Upper lobe of left lung (tissue), 6 donors: Measurements from ENCODE around the gene SETD6. TPM values are rescaled to one million over a fixed set of nuclear protein-coding genes. Genes with fewer than 3 reads are reported as not detected.

Experiments used
- ATAC-seq, 2 donors: fragments of 200-7000 bp; cut with Tn5 transposase; one replicate each; pipeline ENCODE4 v1.9.1; 2022; ENCODE audit warnings: mild to moderate bottlenecking in 2 of 2, moderate library complexity in 2 of 2; ENCODE audit not compliant: low FRiP score in 2 of 2
- DNase-seq, 2 donors: peaks; one replicate each; pipeline ENCODE4 v3.0.0-alpha.2; 2019 to 2020
- H3K27ac ChIP-seq, 4 donors: fragments of 200-600 bp; sonication (generic); one replicate each; pipeline ENCODE4 v1.5.1; 2016 to 2019
- H3K27me3 ChIP-seq, 4 donors: fragments of 200-600 bp; sonication (generic); one replicate each; pipeline ENCODE4 v1.5.1; 2017 to 2019
- H3K36me3 ChIP-seq, 4 donors: fragments of 200-600 bp; sonication (generic); one replicate each; pipeline ENCODE4 v1.5.1; 2016 to 2019
- H3K4me1 ChIP-seq, 4 donors: fragments of 200-600 bp; sonication (generic); one replicate each; pipeline ENCODE4 v1.5.1; 2018 to 2019
- H3K4me3 ChIP-seq, 4 donors: fragments of 200-600 bp; sonication (generic); one replicate each; pipeline ENCODE4 v1.5.1; 2017 to 2019; ENCODE audit warnings: mild to moderate bottlenecking in 2 of 4, moderate library complexity in 1 of 4
- H3K9me3 ChIP-seq, 4 donors: fragments of 200-600 bp; sonication (generic); one replicate each; pipeline ENCODE4 v1.5.1; 2018 to 2019
- EP300 ChIP-seq, 4 donors: sonication (generic); formaldehyde crosslinking; IDR thresholded peaks; one replicate each; pipeline ENCODE4 v1.5.1; 2017; ENCODE audit warnings: antibody characterized with exemption in 4 of 4, control low read depth in 2 of 4
- POLR2A ChIP-seq, 4 donors: fragments of 450-650 bp; IDR thresholded peaks; one replicate each; pipeline ENCODE4 v1.5.1; 2016 to 2017; ENCODE audit warnings: antibody characterized with exemption in 4 of 4, mild to moderate bottlenecking in 2 of 4
- POLR2AphosphoS5 ChIP-seq, 2 donors: sonication (generic); formaldehyde crosslinking; IDR thresholded peaks; one replicate each; pipeline ENCODE4 v1.5.1; 2017; ENCODE audit warnings: antibody characterized with exemption in 2 of 2
- WGBS, 2 donors: methylation state at CpG; one replicate each; pipeline ENCODE4 v1.1.5; 2017 to 2018; 5-methylcytosine and 5-hydroxymethylcytosine counted together
- total RNA-seq, 6 donors: library from RNA; depleted of rRNA in 4 of 6; stranded (reverse); fragments of >200 nt in 4 of 6; gene quantifications; one replicate each; pipeline versions ENCODE4 v1.1.0 to v1.2.1, GENCODE V29; 2016 to 2021
- TF ChIP-seq, protein P1 (sequence below), 6 experiments: fragments of 450-650 bp in 4 of 6; fragments of 200-600 bp in 2 of 6; sonication (generic) in 2 of 6; IDR thresholded peaks; one replicate each; pipeline ENCODE4 v1.5.1; 2016 to 2019; ENCODE audit warnings: antibody characterized with exemption in 6 of 6
- donor health status: DM: no; HTN: no; CAD: no; lungs with moderate emphysema.
- donor health status: DM: no; HTN: yes; CAD: no; lungs with severe emphysema.

Gene SETD6
- total RNA-seq, 6 donors from 2014 or later = 17.3 to 78.6 (median 31.7) TPM

DNA sequence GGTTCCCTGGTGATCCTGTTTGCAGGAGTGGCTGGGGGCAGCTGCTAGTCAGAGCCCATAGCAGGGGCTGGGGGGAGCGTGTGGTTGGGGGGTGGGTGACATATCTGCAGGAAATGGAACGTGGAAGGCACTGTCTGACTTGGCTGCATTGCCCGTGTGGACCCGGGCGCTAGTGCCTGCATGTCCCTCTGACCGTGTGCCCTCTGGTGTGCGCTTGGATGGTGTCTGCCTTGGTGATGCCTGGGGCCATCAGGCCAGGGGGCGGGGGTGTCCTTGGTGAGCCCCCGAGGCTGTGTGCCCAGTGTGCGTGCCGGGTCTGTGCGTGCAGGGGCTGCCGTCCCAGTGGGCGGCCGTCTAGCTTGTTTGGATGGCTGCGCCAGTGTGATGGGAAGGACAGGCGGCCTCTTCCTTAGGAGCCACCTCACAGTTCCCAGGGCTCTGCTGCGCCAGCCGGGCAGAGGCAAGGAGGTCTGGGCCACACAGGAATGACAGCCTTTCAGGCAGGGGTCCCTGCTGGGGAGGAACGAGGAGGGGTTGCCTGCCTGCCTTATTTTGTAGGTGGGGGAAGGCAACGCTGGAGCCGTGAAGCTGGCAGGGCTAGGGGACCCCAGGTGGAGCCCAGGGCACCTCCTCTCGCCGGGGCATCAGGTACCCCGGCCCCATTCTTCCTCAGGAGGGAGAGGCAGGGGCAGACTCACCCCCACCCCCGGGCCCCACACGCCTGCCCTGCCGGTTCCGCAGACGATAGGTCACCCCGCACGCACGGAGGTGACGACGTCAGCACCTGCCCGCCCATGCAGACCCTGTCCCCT lies 14.7 kb upstream of the SETD6 start:
- peak in 1 of 2 donors; percentile 1 for ATAC-seq
- peaks cover 0 to 18% (median 11%) of the 10 kb centered on the region in 4 donors for H3K27me3 ChIP-seq
- WGBS, 2 donors = 39 to 41% methylated on average over 6 to 30 of the region's 36 CpGs

DNA sequence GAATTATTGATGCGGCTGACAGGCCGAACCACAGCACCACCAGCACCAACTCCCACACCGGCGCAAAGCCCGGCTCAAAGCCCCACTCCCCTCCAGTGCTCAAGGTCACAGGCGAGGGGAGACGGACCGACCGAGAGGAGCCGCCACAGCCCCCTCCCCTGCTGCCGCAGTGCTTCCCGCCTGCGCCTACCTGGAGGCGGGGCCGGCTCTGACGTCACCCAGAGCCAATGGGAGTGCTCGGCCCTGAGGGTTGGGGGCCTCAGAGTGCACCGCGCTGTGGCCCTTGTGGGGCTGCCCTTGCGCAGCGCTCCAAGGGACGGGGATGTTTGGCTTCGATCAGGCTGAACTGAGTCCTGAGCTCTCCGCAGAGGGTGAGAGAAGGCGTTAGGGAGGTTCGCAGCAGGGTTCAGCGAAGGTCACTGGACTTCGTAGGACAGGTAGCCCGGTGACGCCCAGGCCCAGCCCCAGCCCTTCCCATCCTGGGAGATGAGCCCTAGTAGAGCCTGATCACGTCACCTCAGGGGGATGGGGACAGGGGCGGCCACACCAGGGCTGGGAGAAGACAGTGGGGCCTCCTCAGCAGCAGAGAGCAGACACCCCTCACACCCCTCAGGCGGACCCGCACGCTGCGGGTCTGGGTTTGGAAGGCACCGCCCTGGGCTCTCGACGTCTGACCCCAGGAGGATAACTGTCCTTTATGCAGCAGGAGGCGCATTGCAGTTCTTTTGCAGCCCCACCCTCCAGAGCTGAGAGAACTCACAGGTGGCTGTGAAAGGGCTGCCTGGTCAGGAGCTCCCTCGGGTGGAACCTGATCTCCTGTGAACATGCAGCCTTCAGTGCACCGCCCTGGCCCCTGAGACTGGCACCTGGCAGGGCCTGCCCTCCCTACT lies 13.8 kb upstream of the SETD6 start:
- Histone ChIP-seq H3K9me3 (no peaks in the 10 kb centered on the region), H3K27ac (no peak overlapping the region), H3K4me3 (peak overlapping the region in 3 of 4 donors; percentile 20 to 42 (median 29)), H3K27me3 (peaks cover 0 to 18% (median 11%) of the 10 kb centered on the region in 4 donors), H3K4me1 (peaks cover 5 to 25% (median 14%) of the 10 kb centered on the region in 4 donors), H3K36me3 (peaks cover 0 to 13% (median 6%) of the 10 kb centered on the region in 4 donors)
- 38 to 39% methylated on average over 7 to 34 of the region's 42 CpGs for WGBS, 2 donors
- no peak for TF ChIP-seq POLR2A (IDR thresholded peaks at IDR 0.05)
- TF ChIP-seq EP300 (IDR thresholded peaks at IDR 0.05) = no peak
- TF ChIP-seq POLR2AphosphoS5 (IDR thresholded peaks at IDR 0.05) = no peak
- TF ChIP-seq, protein P1, sequence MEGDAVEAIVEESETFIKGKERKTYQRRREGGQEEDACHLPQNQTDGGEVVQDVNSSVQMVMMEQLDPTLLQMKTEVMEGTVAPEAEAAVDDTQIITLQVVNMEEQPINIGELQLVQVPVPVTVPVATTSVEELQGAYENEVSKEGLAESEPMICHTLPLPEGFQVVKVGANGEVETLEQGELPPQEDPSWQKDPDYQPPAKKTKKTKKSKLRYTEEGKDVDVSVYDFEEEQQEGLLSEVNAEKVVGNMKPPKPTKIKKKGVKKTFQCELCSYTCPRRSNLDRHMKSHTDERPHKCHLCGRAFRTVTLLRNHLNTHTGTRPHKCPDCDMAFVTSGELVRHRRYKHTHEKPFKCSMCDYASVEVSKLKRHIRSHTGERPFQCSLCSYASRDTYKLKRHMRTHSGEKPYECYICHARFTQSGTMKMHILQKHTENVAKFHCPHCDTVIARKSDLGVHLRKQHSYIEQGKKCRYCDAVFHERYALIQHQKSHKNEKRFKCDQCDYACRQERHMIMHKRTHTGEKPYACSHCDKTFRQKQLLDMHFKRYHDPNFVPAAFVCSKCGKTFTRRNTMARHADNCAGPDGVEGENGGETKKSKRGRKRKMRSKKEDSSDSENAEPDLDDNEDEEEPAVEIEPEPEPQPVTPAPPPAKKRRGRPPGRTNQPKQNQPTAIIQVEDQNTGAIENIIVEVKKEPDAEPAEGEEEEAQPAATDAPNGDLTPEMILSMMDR (IDR thresholded peaks at IDR 0.05) = no peak
- ATAC-seq (peak; percentile 5 to 16), DNase-seq (peak in 1 of 2 donors; percentile 82)

More for the DNA sequence above, 14.7 kb upstream of the SETD6 start:
- Histone ChIP-seq H3K4me1 (peaks cover 5 to 25% (median 14%) of the 10 kb centered on the region in 4 donors), H3K27ac (no peak overlapping the region), H3K4me3 (peak overlapping the region in 3 of 4 donors; percentile 20 to 42 (median 29)), H3K9me3 (no peaks in the 10 kb centered on the region), H3K36me3 (peaks cover 0 to 13% (median 5%) of the 10 kb centered on the region in 4 donors)
- no peak for TF ChIP-seq POLR2A (IDR thresholded peaks at IDR 0.05)
- TF ChIP-seq POLR2AphosphoS5 (IDR thresholded peaks at IDR 0.05) = no peak
- no peak for TF ChIP-seq EP300 (IDR thresholded peaks at IDR 0.05)
- TF ChIP-seq, protein P1 (IDR thresholded peaks at IDR 0.05) = no peak
- peak in 1 of 2 donors; percentile 65 for DNase-seq

DNA sequence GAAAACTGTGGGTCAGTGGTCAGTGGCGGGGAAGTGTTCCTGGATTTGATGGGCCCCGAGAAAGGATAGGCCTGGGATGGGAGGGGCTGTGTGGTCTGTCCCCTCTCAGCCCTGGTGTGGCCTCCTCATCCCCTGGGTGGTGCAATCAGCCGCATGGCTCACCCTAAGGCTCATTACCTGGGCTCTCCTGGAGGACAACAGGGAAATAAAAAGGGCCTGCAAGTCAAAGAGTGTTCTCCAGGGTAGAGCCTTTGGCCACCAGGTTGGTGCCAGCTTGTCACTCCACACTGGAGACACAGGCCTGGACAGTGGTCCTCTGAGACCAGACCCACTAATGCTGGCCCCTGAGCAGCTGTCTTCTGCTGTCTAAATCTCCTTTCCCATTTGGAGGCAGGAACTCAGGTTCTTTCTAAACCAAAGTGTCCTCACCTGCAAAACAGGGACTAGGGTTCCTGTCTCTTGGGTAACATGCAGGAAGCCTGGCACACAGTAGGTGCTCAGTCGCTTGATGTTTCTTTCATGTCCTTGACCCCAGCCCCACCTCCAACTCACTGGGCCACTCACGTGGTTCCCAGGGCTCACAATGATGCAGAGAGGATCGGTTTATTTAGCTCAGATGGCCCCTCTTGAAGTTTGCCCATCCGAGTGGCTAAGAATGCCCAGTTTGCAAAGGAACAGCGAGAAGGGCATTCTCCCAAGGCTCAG lies 12.9 kb upstream of the SETD6 start:
- no peak overlapping the region for H3K27ac ChIP-seq
- H3K4me1 ChIP-seq = peaks cover 5 to 25% (median 14%) of the 10 kb centered on the region in 4 donors
- peaks cover 0 to 18% (median 11%) of the 10 kb centered on the region in 4 donors for H3K27me3 ChIP-seq
- peaks cover 0 to 13% (median 8%) of the 10 kb centered on the region in 4 donors for H3K36me3 ChIP-seq
- no peaks in the 10 kb centered on the region for H3K9me3 ChIP-seq
- no peak for DNase-seq
- no peak for ATAC-seq
- 73 to 80% methylated on average over 6 to 8 of the region's 8 CpGs for WGBS, 2 donors
- TF ChIP-seq, protein P1 (IDR thresholded peaks at IDR 0.05) = no peak
- TF ChIP-seq POLR2AphosphoS5 (IDR thresholded peaks at IDR 0.05) = no peak
- no peak for TF ChIP-seq EP300 (IDR thresholded peaks at IDR 0.05)
- TF ChIP-seq POLR2A (IDR thresholded peaks at IDR 0.05) = no peak
- H3K4me3 ChIP-seq = no peak overlapping the region

DNA sequence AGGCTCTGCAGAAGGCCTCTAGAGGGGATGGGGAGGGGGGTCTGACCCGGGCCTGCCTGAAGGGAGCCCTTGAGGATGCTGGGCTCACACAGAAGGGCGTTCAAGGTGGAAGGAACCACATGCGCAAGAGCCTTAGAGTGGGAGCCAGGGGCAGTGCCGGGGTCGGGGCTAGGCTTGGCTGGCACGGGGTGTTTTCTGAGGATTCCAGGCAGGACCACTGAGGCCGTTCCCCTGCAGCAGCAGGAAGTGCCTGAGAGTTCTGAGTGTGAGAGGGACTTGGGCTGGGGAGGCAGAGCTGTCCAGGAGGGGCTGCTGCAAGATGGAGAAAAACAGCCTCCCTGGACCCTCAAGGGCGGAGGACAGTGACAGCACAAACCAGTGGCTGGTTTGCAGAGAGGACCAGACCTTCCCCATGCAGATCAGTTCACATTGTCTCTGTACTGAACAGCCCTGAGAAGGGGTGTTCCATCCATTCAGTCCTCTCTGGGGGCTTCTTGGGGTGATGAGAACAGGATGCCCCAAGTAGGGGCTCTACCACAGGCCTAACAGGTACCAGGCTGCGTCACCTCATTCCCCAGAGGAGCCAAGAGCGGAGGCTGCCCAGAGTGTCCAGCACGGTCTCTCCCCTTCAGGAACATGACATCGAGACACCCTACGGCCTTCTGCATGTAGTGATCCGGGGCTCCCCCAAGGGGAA lies 12.0 kb upstream of the SETD6 start:
- WGBS, 2 donors = 86 to 88% methylated on average over 13 to 14 of the region's 14 CpGs
- H3K4me3 ChIP-seq = no peak overlapping the region
- DNase-seq = peak in 1 of 2 donors; percentile 59
- H3K4me1 ChIP-seq = peaks cover 5 to 25% (median 14%) of the 10 kb centered on the region in 4 donors
- peaks cover 0 to 13% (median 8%) of the 10 kb centered on the region in 4 donors for H3K36me3 ChIP-seq
- TF ChIP-seq, protein P1 (IDR thresholded peaks at IDR 0.05) = no peak
- TF ChIP-seq POLR2AphosphoS5 (IDR thresholded peaks at IDR 0.05) = no peak
- no peak for TF ChIP-seq POLR2A (IDR thresholded peaks at IDR 0.05)
- no peak for TF ChIP-seq EP300 (IDR thresholded peaks at IDR 0.05)
- H3K27ac ChIP-seq = no peak overlapping the region
- ATAC-seq = no peak
- no peaks in the 10 kb centered on the region for H3K9me3 ChIP-seq
- H3K27me3 ChIP-seq = peaks cover 0 to 18% (median 11%) of the 10 kb centered on the region in 4 donors
